Measurements from ENCODE around the gene RBKS.

DNA sequence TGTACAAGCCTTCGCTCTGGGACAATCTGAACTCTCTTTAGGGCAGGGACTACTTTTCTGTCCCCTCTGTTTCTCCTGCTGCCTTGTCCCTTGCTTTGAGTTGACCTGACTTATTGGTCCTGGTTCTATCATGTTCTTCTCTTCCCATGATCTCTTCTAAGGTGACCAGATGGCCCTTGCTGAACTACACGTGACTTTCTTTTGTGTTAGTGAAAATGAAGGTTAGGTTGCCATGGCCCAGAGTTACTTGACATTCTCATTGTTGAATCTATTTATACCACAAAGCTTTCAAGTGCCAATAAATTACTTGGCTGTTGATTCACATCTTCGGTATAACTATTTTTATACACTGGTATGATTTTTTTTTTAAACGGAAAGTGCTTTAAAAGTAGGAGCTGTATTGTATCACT, 94.3 kb downstream of the RBKS start:
- no peak for TF ChIP-seq MAFF (IDR thresholded peaks at IDR 0.05; ENCODE audit: low read depth, low read length)
- TF ChIP-seq ZNF713 (CRISPR knock-in tag; IDR thresholded peaks at IDR 0.05): no peak
- TF ChIP-seq, protein P1, sequence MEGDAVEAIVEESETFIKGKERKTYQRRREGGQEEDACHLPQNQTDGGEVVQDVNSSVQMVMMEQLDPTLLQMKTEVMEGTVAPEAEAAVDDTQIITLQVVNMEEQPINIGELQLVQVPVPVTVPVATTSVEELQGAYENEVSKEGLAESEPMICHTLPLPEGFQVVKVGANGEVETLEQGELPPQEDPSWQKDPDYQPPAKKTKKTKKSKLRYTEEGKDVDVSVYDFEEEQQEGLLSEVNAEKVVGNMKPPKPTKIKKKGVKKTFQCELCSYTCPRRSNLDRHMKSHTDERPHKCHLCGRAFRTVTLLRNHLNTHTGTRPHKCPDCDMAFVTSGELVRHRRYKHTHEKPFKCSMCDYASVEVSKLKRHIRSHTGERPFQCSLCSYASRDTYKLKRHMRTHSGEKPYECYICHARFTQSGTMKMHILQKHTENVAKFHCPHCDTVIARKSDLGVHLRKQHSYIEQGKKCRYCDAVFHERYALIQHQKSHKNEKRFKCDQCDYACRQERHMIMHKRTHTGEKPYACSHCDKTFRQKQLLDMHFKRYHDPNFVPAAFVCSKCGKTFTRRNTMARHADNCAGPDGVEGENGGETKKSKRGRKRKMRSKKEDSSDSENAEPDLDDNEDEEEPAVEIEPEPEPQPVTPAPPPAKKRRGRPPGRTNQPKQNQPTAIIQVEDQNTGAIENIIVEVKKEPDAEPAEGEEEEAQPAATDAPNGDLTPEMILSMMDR (CRISPR knock-in tag; IDR thresholded peaks at IDR 0.05): no peak
- TF ChIP-seq TEAD3 (CRISPR knock-in tag; optimal IDR thresholded peaks at IDR 0.05; ENCODE audit: borderline replicate concordance): no peak
- no peak for TF ChIP-seq ZNF788 (CRISPR knock-in tag; IDR thresholded peaks at IDR 0.05; ENCODE audit: borderline replicate concordance)
- no peak for TF ChIP-seq CEBPZ (IDR thresholded peaks at IDR 0.05; ENCODE audit: low read length)

Data from HepG2 (cell line).